Esophagus muscularis mucosa (tissue), 3 donors: ENCODE data around the gene RPS6KC1.

Source experiments
- POLR2AphosphoS5 ChIP-seq, 2 donors: sonication (generic); formaldehyde crosslinking; IDR thresholded peaks; one replicate each; pipeline ENCODE4 v1.6.1; 2017; ENCODE audit warnings: antibody characterized with exemption in 2 of 2
- TF ChIP-seq, protein P1 (sequence below), 3 experiments: fragments of 200-600 bp in 2 of 3; fragments of 450-650 bp in 1 of 3; sonication (generic) in 2 of 3; IDR thresholded peaks; one replicate each; pipeline ENCODE4 v1.5.1; 2017 to 2019; ENCODE audit warnings: antibody characterized with exemption in 3 of 3, mild to moderate bottlenecking in 2 of 3, moderate library complexity in 1 of 3

DNA sequence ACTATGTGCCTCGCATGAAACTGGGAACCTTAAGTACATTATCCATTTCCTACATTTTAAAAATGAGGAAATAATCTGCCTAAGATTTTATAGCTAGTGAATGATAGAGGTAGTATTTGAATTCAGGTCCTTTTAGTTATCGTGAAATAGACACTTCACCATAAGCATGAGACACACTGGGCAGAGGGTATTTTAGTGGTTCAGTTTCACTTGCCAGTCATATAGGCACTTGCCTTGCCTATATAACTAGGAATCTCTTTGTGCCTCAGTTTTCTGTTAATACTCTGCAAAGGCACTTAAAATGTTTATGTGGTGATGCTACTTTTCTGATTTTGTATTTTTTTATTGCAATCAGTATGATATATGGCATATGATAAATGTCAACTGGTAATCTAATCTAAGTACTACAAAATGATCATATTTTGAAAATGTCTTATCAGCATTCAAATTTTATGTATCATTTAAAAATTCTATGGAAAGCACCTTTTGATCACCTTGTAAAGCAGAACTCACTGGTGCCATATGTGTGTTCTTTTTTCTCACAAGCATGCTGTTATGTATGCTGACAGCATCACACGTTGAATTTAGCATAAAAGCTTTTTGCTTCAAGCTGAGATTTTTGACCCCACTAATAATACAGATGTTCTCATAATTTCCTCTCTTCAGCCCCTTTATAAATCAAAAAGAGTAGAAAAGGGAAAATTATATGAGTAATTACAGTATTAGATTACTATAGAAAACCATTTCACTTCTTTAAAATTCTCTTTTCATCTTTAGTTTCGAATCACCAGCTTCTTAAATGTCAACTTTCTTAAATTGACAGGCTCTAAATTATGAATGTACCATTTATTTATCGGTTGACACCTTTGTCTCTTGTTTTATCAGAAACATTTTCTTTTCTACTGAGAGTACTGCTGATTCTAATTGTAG lies 52.6 kb downstream of the RPS6KC1 start:
- TF ChIP-seq POLR2AphosphoS5 (IDR thresholded peaks at IDR 0.05): no peak
- TF ChIP-seq, protein P1, sequence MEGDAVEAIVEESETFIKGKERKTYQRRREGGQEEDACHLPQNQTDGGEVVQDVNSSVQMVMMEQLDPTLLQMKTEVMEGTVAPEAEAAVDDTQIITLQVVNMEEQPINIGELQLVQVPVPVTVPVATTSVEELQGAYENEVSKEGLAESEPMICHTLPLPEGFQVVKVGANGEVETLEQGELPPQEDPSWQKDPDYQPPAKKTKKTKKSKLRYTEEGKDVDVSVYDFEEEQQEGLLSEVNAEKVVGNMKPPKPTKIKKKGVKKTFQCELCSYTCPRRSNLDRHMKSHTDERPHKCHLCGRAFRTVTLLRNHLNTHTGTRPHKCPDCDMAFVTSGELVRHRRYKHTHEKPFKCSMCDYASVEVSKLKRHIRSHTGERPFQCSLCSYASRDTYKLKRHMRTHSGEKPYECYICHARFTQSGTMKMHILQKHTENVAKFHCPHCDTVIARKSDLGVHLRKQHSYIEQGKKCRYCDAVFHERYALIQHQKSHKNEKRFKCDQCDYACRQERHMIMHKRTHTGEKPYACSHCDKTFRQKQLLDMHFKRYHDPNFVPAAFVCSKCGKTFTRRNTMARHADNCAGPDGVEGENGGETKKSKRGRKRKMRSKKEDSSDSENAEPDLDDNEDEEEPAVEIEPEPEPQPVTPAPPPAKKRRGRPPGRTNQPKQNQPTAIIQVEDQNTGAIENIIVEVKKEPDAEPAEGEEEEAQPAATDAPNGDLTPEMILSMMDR (IDR thresholded peaks at IDR 0.05): no peak
